K562 (cell line): ENCODE results near the gene RBMS1. TPM values are rescaled to one million over a fixed set of nuclear protein-coding genes. Genes with fewer than 3 reads are reported as not detected.

ENCODE experiments used
- ATAC-seq: fragments of 200-7000 bp; cut with Tn5 transposase; 3 replicates; pipeline ENCODE4 v1.9.1; 2020; ENCODE audit warnings: moderate library complexity
- BruUV-seq: library from RNA; stranded (reverse); fragments of 400-500 nt; replicated peaks from 2 replicates; lab custom pipeline; 2021; lab: Mats Ljungman, UMichigan
- CTCF ChIA-PET: fragments of 300-600 bp; formaldehyde crosslinking; extraction: SDS; loops from one replicate; lab custom pipeline; 2021; ENCODE audit warnings: low intra/inter-chr PET ratio; lab: Yijun Ruan, JAX
- POLR2A ChIA-PET: fragments of 300-600, 350-650 bp; sonication (Branson Sonifier 250); formaldehyde crosslinking; extraction: SDS; loops from one replicate; lab custom pipeline; 2021; ENCODE audit warnings: antibody characterized with exemption, inconsistent platforms; lab: Yijun Ruan, JAX
- DNase-seq, 4 experiments: peaks; one replicate each; pipeline versions ENCODE4 v3.0.0 to v3.0.0-alpha.2; 2011 to 2018; ENCODE audit warnings: low spot score in 3 of 4, mixed read lengths in 3 of 4; ENCODE audit errors: extremely low read depth in 1 of 4
- FAIRE-seq: peaks from 2 replicates; lab custom pipeline; 2011; peaks lifted over from hg19 to GRCh38; lab: Jason Lieb, UNC
- H2AFZ ChIP-seq: 2 replicates; pipeline ENCODE4 v1.6.0; 2011; ENCODE audit warnings: low read depth, low read length, control low read depth, inconsistent platforms
- H3K27ac ChIP-seq: fragments of 200-600 bp; 3 replicates; pipeline ENCODE4 v1.8.0; 2011; ENCODE audit warnings: low read depth, mild to moderate bottlenecking, control low read depth, inconsistent platforms, low read length, moderate library complexity, mixed read lengths; ENCODE audit errors: extremely low read depth
- H3K27me3 ChIP-seq, 2 experiments: fragments of 300-600 bp in 1 of 2; 2 replicates in 1 of 2; 3 replicates in 1 of 2; pipeline versions ENCODE4 v1.6.0 to v1.8.0; 2011; ENCODE audit warnings: inconsistent platforms in 2 of 2, low read length in 2 of 2, mild to moderate bottlenecking in 1 of 2, mixed read lengths in 1 of 2, moderate library complexity in 1 of 2; ENCODE audit not compliant: control insufficient read depth in 2 of 2, insufficient read depth in 2 of 2
- H3K36me3 ChIP-seq: fragments of 300-600 bp; 3 replicates; pipeline ENCODE4 v1.8.0; 2011; ENCODE audit warnings: mild to moderate bottlenecking, low read length, inconsistent platforms; ENCODE audit not compliant: control insufficient read depth, insufficient read depth
- H3K4me1 ChIP-seq, 2 experiments: fragments of 200-600 bp in 1 of 2; replicated peaks in 1 of 2; 2 replicates in 1 of 2; 3 replicates in 1 of 2; pipeline versions ENCODE4 v1.5.1 to v1.8.0; 2011; ENCODE audit warnings: inconsistent platforms in 2 of 2, low read length in 2 of 2, mild to moderate bottlenecking in 1 of 2, mixed read lengths in 1 of 2, moderate library complexity in 1 of 2; ENCODE audit not compliant: control insufficient read depth in 2 of 2, insufficient read depth in 2 of 2
- H3K4me2 ChIP-seq: 2 replicates; pipeline ENCODE4 v1.6.1; 2011; ENCODE audit warnings: low read length, control low read depth, inconsistent platforms, mixed read lengths; ENCODE audit not compliant: insufficient read depth
- H3K4me3 ChIP-seq: fragments of 200-600 bp; sonication (generic), shearing (Covaris generic); 2 replicates; pipeline ENCODE4 v1.5.1; 2016; ENCODE audit warnings: control low read depth, inconsistent platforms
- H3K79me2 ChIP-seq: fragments of 200-600 bp; 3 replicates; pipeline ENCODE4 v1.8.0; 2011; ENCODE audit warnings: low read length, inconsistent platforms; ENCODE audit not compliant: control insufficient read depth, insufficient read depth
- H3K9ac ChIP-seq, 2 experiments: 2 replicates each; pipeline versions ENCODE4 v1.6.0 to v1.6.1; 2011; ENCODE audit warnings: low read depth in 2 of 2, low read length in 2 of 2, control low read depth in 1 of 2, inconsistent platforms in 1 of 2, mild to moderate bottlenecking in 1 of 2, mixed read lengths in 1 of 2; ENCODE audit not compliant: insufficient read depth in 1 of 2
- H3K9me1 ChIP-seq: one replicate; pipeline ENCODE4 v1.6.0; 2011; ENCODE audit warnings: inconsistent platforms, mild to moderate bottlenecking, low read length, moderate library complexity; ENCODE audit not compliant: control insufficient read depth, insufficient read depth
- H3K9me3 ChIP-seq: replicated peaks from 2 replicates; pipeline ENCODE4 v1.5.1; 2011; ENCODE audit warnings: low read depth, low read length, inconsistent platforms; ENCODE audit not compliant: control insufficient read depth, insufficient read depth
- H4K20me1 ChIP-seq: replicated peaks from 2 replicates; pipeline ENCODE4 v1.6.1; 2011; ENCODE audit warnings: low read length, inconsistent platforms, mixed read lengths; ENCODE audit not compliant: control insufficient read depth, insufficient read depth
- CBX8 ChIP-seq: fragments of 200-600 bp; sonication (generic); IDR thresholded peaks from 2 replicates; pipeline ENCODE4 v1.6.1; 2012; ENCODE audit warnings: borderline replicate concordance, mixed run types, low read depth, mild to moderate bottlenecking, moderate library complexity, mixed read lengths, low read length, control low read depth, inconsistent platforms; ENCODE audit not compliant: poor library complexity, severe bottlenecking; ENCODE audit errors: extremely low read depth
- CXXC5 ChIP-seq: fragments of 250-450 bp; sonication (Bioruptor Pico); IDR thresholded peaks from 2 replicates; pipeline ENCODE4 v1.8.0; 2022; ENCODE audit warnings: inconsistent platforms, mild to moderate bottlenecking, moderate library complexity
- EHMT2 ChIP-seq: fragments of 450-650 bp; IDR thresholded peaks from 2 replicates; pipeline ENCODE4 v1.6.1; 2018; ENCODE audit warnings: antibody characterized with exemption
- ELK1 ChIP-seq: sonication (generic); formaldehyde crosslinking; IDR thresholded peaks from 2 replicates; pipeline ENCODE4 v1.8.1; 2022; ENCODE audit warnings: missing genetic modification reagents
- FOXA3 ChIP-seq, 2 experiments: fragments of 450-650 bp in 1 of 2; sonication (generic) in 1 of 2; formaldehyde crosslinking; IDR thresholded peaks in 1 of 2; conservative IDR thresholded peaks in 1 of 2; 2 replicates each; pipeline versions ENCODE4 v1.4.0 to v1.8.0; 2020 to 2022; ENCODE audit warnings: mild to moderate bottlenecking in 2 of 2, missing genetic modification reagents in 1 of 2
- L3MBTL2 ChIP-seq: fragments of 450-650 bp; IDR thresholded peaks from 2 replicates; pipeline ENCODE4 v1.6.1; 2016; ENCODE audit warnings: mild to moderate bottlenecking, moderate library complexity
- MAZ ChIP-seq, 2 experiments: fragments of 450-650 bp in 1 of 2; sonication (generic) in 1 of 2; formaldehyde crosslinking; IDR thresholded peaks in 1 of 2; conservative IDR thresholded peaks in 1 of 2; 2 replicates each; pipeline versions ENCODE4 v1.4.0 to v1.5.0; 2020; ENCODE audit warnings: mild to moderate bottlenecking in 1 of 2, missing genetic modification reagents in 1 of 2
- MCM7 ChIP-seq, 2 experiments: fragments of 450-650 bp; IDR thresholded peaks; 2 replicates each; pipeline ENCODE4 v1.6.1; 2016 to 2018
- MECOM ChIP-seq: fragments of 250-450 bp; sonication (Bioruptor Pico); IDR thresholded peaks from 2 replicates; pipeline ENCODE4 v1.8.0; 2022; ENCODE audit warnings: inconsistent platforms
- MTA3 ChIP-seq: fragments of 450-650 bp; formaldehyde crosslinking; IDR thresholded peaks from 2 replicates; pipeline ENCODE4 v1.6.1; 2017; ENCODE audit warnings: mild to moderate bottlenecking, borderline replicate concordance
- POLR2AphosphoS5 ChIP-seq: IDR thresholded peaks from 2 replicates; pipeline ENCODE4 v1.6.1; 2011; ENCODE audit warnings: mild to moderate bottlenecking, low read depth, low read length, moderate library complexity; ENCODE audit not compliant: control insufficient read depth, insufficient read depth
- PURB ChIP-seq: sonication (generic); formaldehyde crosslinking; IDR thresholded peaks from 2 replicates; pipeline ENCODE4 v1.9.0; 2021; ENCODE audit warnings: low read depth, mild to moderate bottlenecking, missing genetic modification reagents
- ZNF3 ChIP-seq: fragments of 250-450 bp; sonication (Bioruptor Pico); IDR thresholded peaks from 2 replicates; pipeline ENCODE4 v1.5.0; 2021; ENCODE audit warnings: mild to moderate bottlenecking, moderate library complexity
- ZNF696 ChIP-seq: fragments of 250-450 bp; sonication (Bioruptor Pico); conservative IDR thresholded peaks from 2 replicates; pipeline ENCODE4 v1.4.0; 2020; ENCODE audit warnings: mild to moderate bottlenecking, moderate library complexity
- in situ Hi-C: fragments of 300-500 bp; cut with MboI; formaldehyde crosslinking; loops from 4 replicates; pipeline ENCODE4 v1.15.0; 2018; ENCODE audit warnings: inconsistent platforms, mixed read lengths
- intact Hi-C: fragments of 100-400 bp; cut with micrococcal nuclease; formaldehyde crosslinking; loops from 2 replicates; pipeline ENCODE4 v1.14.2; 2022
- polyA plus RNA-seq, 8 experiments: library from polyadenylated mRNA; depleted of rRNA in 4 of 8; stranded (reverse) in 5 of 8; unstranded in 3 of 8; fragments of >200 nt; fragmentation: Nextera tagmentation in 2 of 8; fragmentation: Illumina TruSeq in 1 of 8; extraction: Ambion mirVana in 2 of 8; extraction: Trizol in 1 of 8; gene quantifications; 2 replicates each; pipeline versions ENCODE4 v1.2.1 to v1.2.3, GENCODE V29; 2011 to 2014; ENCODE audit warnings: inconsistent platforms in 1 of 8, missing spikeins in 1 of 8
- total RNA-seq, 7 experiments: library from RNA; depleted of rRNA in 6 of 7; stranded (reverse); fragments of >200 nt in 6 of 7; fragmentation: Illumina TruSeq in 2 of 7; extraction: Trizol in 2 of 7; gene quantifications; 2 replicates each; pipeline versions ENCODE4 v1.2.1 to v1.2.3, GENCODE V29; 2011 to 2021; ENCODE audit warnings: low replicate concordance in 1 of 7
- TF ChIP-seq, protein P1 (sequence below): fragments of 250-450 bp; sonication (Bioruptor Pico); IDR thresholded peaks from 2 replicates; pipeline ENCODE4 v1.5.0; 2021; ENCODE audit warnings: mild to moderate bottlenecking, moderate library complexity
- TF ChIP-seq, protein P2 (sequence below): IDR thresholded peaks from 2 replicates; pipeline ENCODE4 v1.6.1; 2014; ENCODE audit warnings: antibody characterized with exemption

The RBMS1 gene
- total and polyA plus RNA-seq, 9 of the 15 experiments (the other 6 are each of a cell fraction or from before 2014, with no cell fraction given): 0.04 to 0.31 (median 0.09) TPM; not detected in 6

- DNase-seq: no peak
- intact Hi-C loops (no loop called here), in situ Hi-C loops (no loop called here)
- H4K20me1 ChIP-seq: no peaks in the 10 kb centered on the region
- FAIRE-seq: no peak
- no TSS peak for BruUV-seq
- no peaks in the 10 kb centered on the region for H3K4me1 ChIP-seq
- H3K9ac ChIP-seq: no peak overlapping the region
- no peak overlapping the region for H2AFZ ChIP-seq
- H3K36me3 ChIP-seq: no peaks in the 10 kb centered on the region
- CTCF ChIA-PET: no interaction called here
- H3K9me1 ChIP-seq: no peaks in the 10 kb centered on the region
- no peak for ATAC-seq
- H3K79me2 ChIP-seq: no peaks in the 10 kb centered on the region
- H3K9me3 ChIP-seq: no peaks in the 10 kb centered on the region
- no peak overlapping the region for H3K27ac ChIP-seq
- H3K4me3 ChIP-seq: no peak overlapping the region
- no peak overlapping the region for H3K4me2 ChIP-seq
- H3K27me3 ChIP-seq: no peaks in the 10 kb centered on the region
- POLR2A ChIA-PET: no interaction called here
- TF ChIP-seq MTA3 (no peak), ELK1 (CRISPR knock-in tag) (no peak), ZNF696 (no peak), ZNF3 (CRISPR knock-in tag) (no peak), CBX8 (no peak), MECOM (CRISPR knock-in tag) (no peak), PURB (CRISPR knock-in tag) (no peak), CXXC5 (CRISPR knock-in tag) (no peak), MAZ (CRISPR knock-in tag; conservative IDR thresholded peaks at IDR 0.05 in 1 of 2, IDR thresholded peaks at IDR 0.05 in 1 of 2) (no peak), FOXA3 (CRISPR knock-in tag; conservative IDR thresholded peaks at IDR 0.05 in 1 of 2, IDR thresholded peaks at IDR 0.05 in 1 of 2) (no peak), MCM7 (IDR thresholded peaks at IDR 0.05) (no peak), POLR2AphosphoS5 (no peak), L3MBTL2 (no peak), EHMT2 (no peak)
- TF ChIP-seq, protein P1, sequence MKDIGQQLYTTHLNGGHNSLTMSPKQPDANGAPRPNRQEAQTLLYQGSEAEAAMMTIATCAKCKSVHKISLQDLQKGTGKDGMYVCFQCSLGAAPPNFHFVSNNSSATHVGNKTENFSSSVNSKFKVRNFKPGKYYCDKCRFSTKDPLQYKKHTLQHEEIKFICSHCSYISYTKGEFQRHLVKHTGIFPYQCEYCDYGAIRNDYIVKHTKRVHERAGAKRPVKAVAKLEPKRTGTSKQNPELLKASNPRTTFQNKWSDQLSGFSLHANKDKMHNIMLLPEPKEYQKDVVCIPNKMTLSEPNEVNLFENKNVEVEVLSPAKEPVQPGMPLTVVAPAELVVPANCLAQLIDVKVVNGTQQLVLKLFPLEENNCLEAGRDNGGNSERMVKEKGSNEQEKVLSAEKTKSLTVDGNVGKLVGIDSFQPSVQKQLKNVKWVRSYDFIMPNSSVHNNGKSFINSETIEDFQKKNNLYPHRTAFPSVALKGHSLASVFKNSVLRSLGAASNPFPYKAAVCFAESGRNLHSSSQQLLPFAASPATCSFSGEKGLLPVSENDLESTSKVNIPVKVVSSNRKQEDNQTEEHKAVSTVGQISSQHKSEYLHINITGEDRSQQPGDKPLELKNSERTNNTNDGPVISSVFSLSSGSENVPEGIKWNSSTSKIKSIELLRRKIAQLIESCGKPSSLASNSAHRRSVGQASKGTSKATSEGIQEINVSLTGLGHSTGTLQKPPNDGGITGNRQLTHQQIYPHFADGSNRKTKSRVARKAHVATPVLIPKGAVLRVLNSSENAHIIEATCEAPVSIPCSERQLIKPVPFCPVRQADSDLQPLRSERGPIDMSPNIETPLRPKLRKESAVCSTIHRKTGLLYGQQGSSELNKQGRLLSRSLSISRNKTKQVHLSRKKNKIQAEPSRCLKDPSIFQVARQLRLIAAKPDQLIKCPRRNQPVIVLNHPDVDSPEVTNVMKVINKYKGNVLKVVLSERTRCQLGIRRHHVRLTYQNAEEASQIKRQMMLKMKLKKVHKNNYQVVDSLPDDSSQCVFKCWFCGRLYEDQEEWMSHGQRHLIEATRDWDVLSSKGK: no peak
- TF ChIP-seq, protein P2, sequence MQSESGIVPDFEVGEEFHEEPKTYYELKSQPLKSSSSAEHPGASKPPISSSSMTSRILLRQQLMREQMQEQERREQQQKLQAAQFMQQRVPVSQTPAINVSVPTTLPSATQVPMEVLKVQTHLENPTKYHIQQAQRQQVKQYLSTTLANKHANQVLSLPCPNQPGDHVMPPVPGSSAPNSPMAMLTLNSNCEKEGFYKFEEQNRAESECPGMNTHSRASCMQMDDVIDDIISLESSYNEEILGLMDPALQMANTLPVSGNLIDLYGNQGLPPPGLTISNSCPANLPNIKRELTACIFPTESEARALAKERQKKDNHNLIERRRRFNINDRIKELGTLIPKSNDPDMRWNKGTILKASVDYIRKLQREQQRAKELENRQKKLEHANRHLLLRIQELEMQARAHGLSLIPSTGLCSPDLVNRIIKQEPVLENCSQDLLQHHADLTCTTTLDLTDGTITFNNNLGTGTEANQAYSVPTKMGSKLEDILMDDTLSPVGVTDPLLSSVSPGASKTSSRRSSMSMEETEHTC: no peak
These were observed 175.4 kb downstream of the RBMS1 start for GRCh38 chr2:160318218-160318617.
